GM12878 (cell line): ENCODE data around the gene SHF. TPM values are rescaled to one million over a fixed set of nuclear protein-coding genes. Genes with fewer than 3 reads are reported as not detected.

Experiments
- CEBPZ ChIP-seq: fragments of 150-350 bp; IDR thresholded peaks from 2 replicates; pipeline ENCODE4 v1.6.1; 2016; ENCODE audit warnings: low read depth, low read length
- CHD1 ChIP-seq: IDR thresholded peaks from 2 replicates; pipeline ENCODE4 v1.6.1; 2012; ENCODE audit warnings: low read depth, low read length, improper control_type of control experiment
- E2F4 ChIP-seq: IDR thresholded peaks from 2 replicates; pipeline ENCODE4 v1.6.1; 2012; ENCODE audit warnings: low read depth, low read length, improper control_type of control experiment
- HCFC1 ChIP-seq: fragments of 150-350 bp; IDR thresholded peaks from 2 replicates; pipeline ENCODE4 v1.6.1; 2014; ENCODE audit warnings: low read length
- MYB ChIP-seq: fragments of 150-350 bp; IDR thresholded peaks from 2 replicates; pipeline ENCODE4 v1.6.1; 2014; ENCODE audit warnings: mild to moderate bottlenecking, low read depth, low read length, borderline replicate concordance
- MYC ChIP-seq: IDR thresholded peaks from 2 replicates; pipeline ENCODE4 v1.6.1; 2011; ENCODE audit warnings: mild to moderate bottlenecking, low read length, moderate library complexity, inconsistent platforms; ENCODE audit not compliant: insufficient read depth, insufficient replicate concordance, insufficient read length, severe bottlenecking
- NBN ChIP-seq: fragments of 450-650 bp; IDR thresholded peaks from 2 replicates; pipeline ENCODE4 v1.6.1; 2016
- NR2C2 ChIP-seq: IDR thresholded peaks from 2 replicates; pipeline ENCODE4 v1.6.1; 2011; ENCODE audit warnings: borderline replicate concordance, low read depth; ENCODE audit not compliant: control insufficient read depth, insufficient read length
- PAX5 ChIP-seq: IDR thresholded peaks from 2 replicates; pipeline ENCODE4 v1.6.1; 2011; ENCODE audit warnings: low read depth, low read length, borderline replicate concordance
- POLR2AphosphoS5 ChIP-seq: IDR thresholded peaks from 2 replicates; pipeline ENCODE4 v1.6.1; 2011; ENCODE audit warnings: mild to moderate bottlenecking, low read length, inconsistent platforms
- PRDM15 ChIP-seq: fragments of 450-650 bp; formaldehyde crosslinking; IDR thresholded peaks from 2 replicates; pipeline ENCODE4 v1.4.0; 2020; ENCODE audit warnings: mild to moderate bottlenecking, moderate library complexity
- SMC3 ChIP-seq: IDR thresholded peaks from 2 replicates; pipeline ENCODE4 v1.6.1; 2011; ENCODE audit warnings: low read length, improper control_type of control experiment, borderline replicate concordance
- TBL1XR1 ChIP-seq: IDR thresholded peaks from 2 replicates; pipeline ENCODE4 v1.6.1; 2012; ENCODE audit warnings: low read depth, low read length, improper control_type of control experiment
- polyA plus RNA-seq, 11 experiments: library from polyadenylated mRNA; depleted of rRNA in 4 of 11; unstranded in 6 of 11; stranded (reverse) in 5 of 11; fragments of >200 nt; fragmentation: Nextera tagmentation in 4 of 11; fragmentation: Illumina TruSeq in 1 of 11; extraction: Ambion mirVana in 4 of 11; extraction: Trizol in 1 of 11; gene quantifications; 1 replicate in 1 of 11; 2 replicates in 10 of 11; pipeline versions ENCODE4 v1.2.1 to v1.2.3, GENCODE V29; 2011 to 2016; ENCODE audit warnings: inconsistent platforms in 2 of 11, missing spikeins in 2 of 11, low read depth in 1 of 11
- total RNA-seq, 4 experiments: library from RNA; depleted of rRNA in 3 of 4; stranded (reverse); fragments of >200 nt in 3 of 4; fragmentation: Illumina TruSeq in 1 of 4; extraction: Trizol in 1 of 4; gene quantifications; 2 replicates each; pipeline versions ENCODE4 v1.2.1 to v1.2.3, GENCODE V29; 2013 to 2021
- TF ChIP-seq, protein P1 (sequence below): fragments of 450-650 bp; IDR thresholded peaks from 2 replicates; pipeline ENCODE4 v1.6.1; 2017; ENCODE audit warnings: borderline replicate concordance
- TF ChIP-seq, protein P2 (sequence below): fragments of 450-650 bp; IDR thresholded peaks from 2 replicates; pipeline ENCODE4 v1.6.1; 2017; ENCODE audit warnings: mild to moderate bottlenecking, moderate library complexity

The SHF gene
- total and polyA plus RNA-seq, 10 of the 15 experiments (the other 5 are each of a cell fraction or from before 2014, with no cell fraction given) = 0.04 to 5.7 (median 1.0) TPM; not detected in 1

GRCh38 chr15:45200001-45200798 lies 12.4 kb upstream of the SHF start (continued):
- TF ChIP-seq E2F4 (no peak), CEBPZ (no peak), PRDM15 (CRISPR knock-in tag) (no peak), MYB (no peak), HCFC1 (peak; percentile 41; the same call in 1 of the 2 replicates), PAX5 (peak; percentile 96), POLR2AphosphoS5 (peak; percentile 99), NR2C2 (no peak), NBN (peak; percentile 86), MYC (no peak), SMC3 (no peak), TBL1XR1 (peak; percentile 96), CHD1 (peak; percentile 83; the same call in 1 of the 2 replicates)
- TF ChIP-seq, protein P1, sequence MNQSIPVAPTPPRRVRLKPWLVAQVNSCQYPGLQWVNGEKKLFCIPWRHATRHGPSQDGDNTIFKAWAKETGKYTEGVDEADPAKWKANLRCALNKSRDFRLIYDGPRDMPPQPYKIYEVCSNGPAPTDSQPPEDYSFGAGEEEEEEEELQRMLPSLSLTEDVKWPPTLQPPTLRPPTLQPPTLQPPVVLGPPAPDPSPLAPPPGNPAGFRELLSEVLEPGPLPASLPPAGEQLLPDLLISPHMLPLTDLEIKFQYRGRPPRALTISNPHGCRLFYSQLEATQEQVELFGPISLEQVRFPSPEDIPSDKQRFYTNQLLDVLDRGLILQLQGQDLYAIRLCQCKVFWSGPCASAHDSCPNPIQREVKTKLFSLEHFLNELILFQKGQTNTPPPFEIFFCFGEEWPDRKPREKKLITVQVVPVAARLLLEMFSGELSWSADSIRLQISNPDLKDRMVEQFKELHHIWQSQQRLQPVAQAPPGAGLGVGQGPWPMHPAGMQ = no peak
- TF ChIP-seq, protein P2, sequence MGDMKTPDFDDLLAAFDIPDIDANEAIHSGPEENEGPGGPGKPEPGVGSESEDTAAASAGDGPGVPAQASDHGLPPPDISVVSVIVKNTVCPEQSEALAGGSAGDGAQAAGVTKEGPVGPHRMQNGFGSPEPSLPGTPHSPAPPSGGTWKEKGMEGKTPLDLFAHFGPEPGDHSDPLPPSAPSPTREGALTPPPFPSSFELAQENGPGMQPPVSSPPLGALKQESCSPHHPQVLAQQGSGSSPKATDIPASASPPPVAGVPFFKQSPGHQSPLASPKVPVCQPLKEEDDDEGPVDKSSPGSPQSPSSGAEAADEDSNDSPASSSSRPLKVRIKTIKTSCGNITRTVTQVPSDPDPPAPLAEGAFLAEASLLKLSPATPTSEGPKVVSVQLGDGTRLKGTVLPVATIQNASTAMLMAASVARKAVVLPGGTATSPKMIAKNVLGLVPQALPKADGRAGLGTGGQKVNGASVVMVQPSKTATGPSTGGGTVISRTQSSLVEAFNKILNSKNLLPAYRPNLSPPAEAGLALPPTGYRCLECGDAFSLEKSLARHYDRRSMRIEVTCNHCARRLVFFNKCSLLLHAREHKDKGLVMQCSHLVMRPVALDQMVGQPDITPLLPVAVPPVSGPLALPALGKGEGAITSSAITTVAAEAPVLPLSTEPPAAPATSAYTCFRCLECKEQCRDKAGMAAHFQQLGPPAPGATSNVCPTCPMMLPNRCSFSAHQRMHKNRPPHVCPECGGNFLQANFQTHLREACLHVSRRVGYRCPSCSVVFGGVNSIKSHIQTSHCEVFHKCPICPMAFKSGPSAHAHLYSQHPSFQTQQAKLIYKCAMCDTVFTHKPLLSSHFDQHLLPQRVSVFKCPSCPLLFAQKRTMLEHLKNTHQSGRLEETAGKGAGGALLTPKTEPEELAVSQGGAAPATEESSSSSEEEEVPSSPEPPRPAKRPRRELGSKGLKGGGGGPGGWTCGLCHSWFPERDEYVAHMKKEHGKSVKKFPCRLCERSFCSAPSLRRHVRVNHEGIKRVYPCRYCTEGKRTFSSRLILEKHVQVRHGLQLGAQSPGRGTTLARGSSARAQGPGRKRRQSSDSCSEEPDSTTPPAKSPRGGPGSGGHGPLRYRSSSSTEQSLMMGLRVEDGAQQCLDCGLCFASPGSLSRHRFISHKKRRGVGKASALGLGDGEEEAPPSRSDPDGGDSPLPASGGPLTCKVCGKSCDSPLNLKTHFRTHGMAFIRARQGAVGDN = peak; percentile 86
